OCI-M1 (cell line): Measurements from ENCODE around the gene CDKN2D.
"Not testable (repeated sequence)": the region's sequence is repeated elsewhere in the genome, so short reads cannot be mapped to it uniquely, and the experiment has no call there.

Experiments
- DNase-seq: peaks from one replicate; lab custom pipeline; 2025; lab: John Stamatoyannopoulos, UW

CDKN2D gene

DNA sequence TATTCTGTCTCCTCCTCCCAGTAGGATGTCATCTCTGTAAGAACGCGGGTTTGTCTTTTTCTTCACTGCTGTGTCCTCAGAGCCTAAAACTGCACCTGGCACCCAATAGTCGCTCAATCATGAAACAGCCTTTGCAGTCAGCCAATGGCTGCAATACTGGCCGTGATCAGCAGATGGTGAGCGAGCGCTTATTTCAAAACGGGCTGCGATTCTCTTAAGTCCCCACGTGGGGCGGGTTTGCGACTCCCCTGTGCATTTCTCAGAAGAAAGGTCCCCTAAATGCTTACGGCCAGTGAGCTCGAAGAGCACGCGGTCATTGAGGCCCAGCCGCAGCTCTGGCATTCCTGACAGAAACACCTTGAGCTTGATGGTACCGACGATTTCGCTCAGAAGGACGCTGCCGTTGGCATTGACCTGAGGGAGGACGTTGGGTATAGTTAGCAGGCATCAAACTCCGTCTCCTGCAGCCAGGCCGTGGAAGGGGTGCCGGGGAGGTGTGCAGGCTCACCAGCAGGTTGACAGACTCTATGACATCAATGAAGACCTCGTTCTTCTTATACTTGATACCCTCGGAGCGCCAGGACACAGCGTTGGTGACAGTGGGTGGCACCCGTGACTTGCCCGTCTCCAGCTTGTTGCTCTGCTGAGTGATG is 12.3 kb upstream of the CDKN2D start:
- DNase-seq, result peak; percentile 100

- DNase-seq, result no peak
Measured at GRCh38 chr19:10577951-10578350, 9.2 kb upstream of the CDKN2D start.

GRCh38 chr19:10575011-10575716 is 6.4 kb upstream of the CDKN2D start:
- DNase-seq, result no peak

DNA sequence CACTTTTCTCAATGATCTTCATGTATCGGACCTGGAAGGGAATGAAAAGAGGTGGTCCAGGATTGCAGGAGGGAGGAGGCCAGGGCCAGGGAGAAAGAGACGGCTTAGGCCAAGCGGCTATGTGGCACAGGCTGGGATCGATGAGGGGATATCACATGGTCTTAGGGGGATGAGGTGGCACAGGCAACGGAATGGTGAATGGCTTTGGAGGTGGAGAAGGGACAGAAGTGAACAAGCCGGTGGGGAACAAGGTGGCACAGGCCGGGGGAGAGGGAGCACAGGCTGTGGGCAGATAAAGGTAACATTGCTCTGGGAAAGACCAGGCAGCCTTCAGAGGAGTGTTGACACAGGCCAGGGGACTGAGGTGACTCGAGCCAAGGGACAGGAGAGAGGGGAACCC is 5.7 kb upstream of the CDKN2D start:
- no peak for DNase-seq

DNA sequence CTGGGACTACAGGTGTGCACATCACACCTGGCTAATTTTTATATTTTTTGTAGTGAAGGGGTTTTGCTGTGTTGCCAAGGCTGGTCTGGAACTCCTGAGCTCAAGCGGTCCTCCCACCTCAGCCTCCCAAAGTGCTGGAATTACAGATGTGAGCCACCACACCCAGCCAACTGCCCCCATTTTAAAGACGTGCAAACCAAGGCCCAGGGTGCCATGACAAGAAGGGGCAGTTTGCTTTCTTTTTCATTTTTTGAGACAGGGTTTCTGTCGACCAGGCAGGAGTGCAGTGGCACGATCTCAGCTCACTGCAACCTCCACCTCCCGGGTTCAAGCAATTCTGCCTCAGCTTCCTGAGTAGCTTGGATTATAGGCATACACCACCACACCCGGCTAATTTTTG is 5.0 kb upstream of the CDKN2D start:
- DNase-seq, result not testable (repeated sequence)

DNA sequence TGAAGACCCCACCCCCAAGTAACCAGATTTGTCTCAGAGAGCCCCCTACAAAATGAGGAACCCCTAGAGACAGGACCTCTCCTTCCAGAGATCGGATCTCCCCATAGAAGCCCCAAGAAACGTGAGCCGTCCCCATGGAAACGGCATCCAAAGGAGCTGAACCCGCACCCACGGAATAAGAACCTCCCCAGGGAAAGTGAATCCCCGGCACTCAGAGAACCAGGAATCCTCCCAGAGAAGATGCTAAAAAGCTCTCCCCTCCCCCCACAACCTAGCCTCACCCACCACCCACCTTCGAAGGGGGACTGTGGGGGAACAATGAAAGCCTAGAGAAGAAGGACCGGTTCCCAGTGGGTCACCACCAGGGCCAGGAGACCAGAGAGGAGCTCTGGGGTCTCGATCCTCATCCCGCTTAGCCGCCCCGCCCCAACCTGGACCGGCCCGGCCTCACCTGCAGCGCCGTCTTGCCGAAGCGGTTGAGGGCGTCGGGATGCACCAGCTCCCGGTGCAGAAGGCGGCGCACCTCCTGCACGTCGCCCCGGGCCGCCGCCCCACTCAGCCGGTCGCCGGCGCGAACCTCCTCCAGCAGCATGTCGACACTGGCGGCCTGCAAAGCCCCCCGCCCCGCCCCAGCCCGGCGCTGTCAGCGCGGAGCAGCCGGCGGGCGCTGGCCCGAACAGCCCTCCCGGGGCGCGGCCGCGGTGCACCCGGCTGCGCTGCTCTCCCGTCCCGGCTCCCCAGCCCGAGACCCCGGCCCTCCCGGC is 535 bp downstream of the CDKN2D start:
- DNase-seq, result no peak

- DNase-seq, result no peak
Measured at GRCh38 chr19:10567656-10568055, 1.1 kb downstream of the CDKN2D start.

DNA sequence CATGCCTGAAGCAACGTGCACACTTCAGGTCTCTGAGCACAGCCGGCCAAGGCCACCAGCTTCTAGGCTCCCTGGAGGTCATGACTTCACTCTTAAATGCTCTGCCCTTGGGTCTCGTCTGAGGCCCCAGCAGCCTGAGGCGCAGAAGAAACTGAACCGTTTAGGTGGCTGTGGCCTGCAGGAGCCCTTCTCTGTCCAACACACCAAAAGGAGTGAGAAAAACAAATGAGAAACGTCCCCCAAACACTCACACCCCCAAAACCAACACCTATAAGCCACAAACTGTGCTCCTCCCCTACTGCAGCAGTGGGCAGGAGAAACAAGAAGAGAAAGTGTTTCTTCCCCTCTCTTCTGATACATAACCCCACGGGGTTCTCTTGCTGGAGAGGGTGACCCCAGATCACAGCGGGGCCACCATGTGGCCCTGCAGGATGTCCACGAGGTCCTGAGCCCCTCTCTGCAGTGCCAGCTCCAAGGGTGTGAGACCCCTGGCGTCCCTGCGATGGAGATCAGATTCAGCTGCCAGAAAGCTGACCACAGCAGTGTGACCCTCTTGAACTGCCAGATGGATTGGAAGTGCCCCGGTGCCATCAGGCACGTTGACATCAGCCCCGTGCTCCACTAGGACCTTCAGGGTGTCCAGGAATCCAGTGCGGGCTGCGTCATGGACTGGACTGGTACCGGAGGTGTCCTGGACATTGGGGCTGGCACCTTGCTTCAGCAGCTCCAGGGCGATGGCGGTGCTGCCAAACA is 1.9 kb downstream of the CDKN2D start:
- DNase-seq, result peak; percentile 86

- no peak for DNase-seq
Measured at GRCh38 chr19:10566408-10566657, 2.4 kb downstream of the CDKN2D start.

GRCh38 chr19:10565567-10566407 is 3.0 kb downstream of the CDKN2D start, which contains the start of gene KRI1:
Gene KRI1, minus strand, starts transcription at chr19:10566010. Its CDS starts 11 bp downstream, at chr19:10565999.
- DNase-seq, result peak; percentile 100

DNA sequence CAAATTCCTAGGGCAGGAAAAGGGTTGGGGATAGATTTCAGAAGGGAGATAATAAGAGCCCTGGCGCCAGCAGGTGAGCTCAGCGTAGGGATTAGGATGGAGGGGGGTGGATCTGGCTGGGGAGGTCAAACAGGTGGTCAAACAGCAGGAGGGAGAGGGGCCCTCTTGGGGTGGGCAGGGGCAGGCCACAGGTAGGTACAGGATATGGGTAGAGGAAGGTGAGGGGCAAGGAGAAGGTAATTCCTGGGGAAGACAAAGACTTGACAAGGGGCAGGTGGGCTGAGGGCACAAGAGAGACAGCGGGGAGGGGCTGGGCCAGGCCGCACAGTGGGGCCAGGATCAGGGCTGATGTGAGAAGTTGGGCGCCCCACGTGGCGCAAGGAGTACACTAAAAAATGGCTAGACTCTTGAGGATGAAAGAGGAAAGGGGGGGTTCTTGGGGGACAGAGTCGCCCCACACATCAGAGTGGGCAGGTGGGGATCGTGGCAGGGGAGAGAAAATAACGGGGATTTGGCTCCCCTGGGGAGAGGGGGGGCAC is 3.7 kb downstream of the CDKN2D start:
- DNase-seq, result peak; percentile 90

GRCh38 chr19:10562609-10563008 is 6.2 kb downstream of the CDKN2D start:
- no peak for DNase-seq

DNA sequence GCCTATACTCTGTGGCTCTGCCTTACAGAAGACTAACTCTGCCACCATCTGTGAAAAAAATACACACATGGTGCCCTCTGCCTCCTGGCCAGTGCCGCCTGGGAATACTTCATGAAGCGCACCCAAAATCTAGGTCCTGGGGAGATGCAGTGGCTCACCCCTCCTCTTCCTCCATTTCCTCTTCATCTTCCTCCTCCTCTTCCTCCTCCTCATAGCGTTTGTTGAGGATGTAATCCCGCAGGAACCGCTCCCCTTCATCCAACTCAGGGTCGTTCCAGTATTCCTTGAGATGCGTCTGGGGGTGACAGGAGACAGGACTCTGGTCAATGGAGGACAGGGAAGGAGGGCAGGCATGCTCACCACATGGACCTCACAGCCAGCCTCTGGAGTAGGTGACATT is 8.6 kb downstream of the CDKN2D start:
- DNase-seq, result no peak

GRCh38 chr19:10557603-10558197 is 11.1 kb downstream of the CDKN2D start:
- DNase-seq, result no peak

DNA sequence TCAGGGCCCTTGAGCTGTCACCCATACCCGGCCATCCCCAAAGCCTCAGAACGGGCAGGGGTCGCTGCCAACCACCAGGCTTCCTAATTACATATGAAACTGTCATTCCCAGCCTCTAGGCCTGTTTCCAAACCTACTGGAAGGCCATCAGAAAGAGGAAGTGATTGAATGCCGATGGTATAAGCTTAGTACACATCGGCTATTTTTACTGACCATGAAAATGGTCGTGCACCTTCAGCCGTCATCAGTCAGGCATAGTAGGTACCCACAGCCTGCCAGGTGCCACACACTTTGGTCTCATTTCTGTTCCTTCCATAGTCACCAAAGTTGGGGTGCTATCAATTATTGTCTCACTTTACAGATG is 13.2 kb downstream of the CDKN2D start:
- no peak for DNase-seq

DNA sequence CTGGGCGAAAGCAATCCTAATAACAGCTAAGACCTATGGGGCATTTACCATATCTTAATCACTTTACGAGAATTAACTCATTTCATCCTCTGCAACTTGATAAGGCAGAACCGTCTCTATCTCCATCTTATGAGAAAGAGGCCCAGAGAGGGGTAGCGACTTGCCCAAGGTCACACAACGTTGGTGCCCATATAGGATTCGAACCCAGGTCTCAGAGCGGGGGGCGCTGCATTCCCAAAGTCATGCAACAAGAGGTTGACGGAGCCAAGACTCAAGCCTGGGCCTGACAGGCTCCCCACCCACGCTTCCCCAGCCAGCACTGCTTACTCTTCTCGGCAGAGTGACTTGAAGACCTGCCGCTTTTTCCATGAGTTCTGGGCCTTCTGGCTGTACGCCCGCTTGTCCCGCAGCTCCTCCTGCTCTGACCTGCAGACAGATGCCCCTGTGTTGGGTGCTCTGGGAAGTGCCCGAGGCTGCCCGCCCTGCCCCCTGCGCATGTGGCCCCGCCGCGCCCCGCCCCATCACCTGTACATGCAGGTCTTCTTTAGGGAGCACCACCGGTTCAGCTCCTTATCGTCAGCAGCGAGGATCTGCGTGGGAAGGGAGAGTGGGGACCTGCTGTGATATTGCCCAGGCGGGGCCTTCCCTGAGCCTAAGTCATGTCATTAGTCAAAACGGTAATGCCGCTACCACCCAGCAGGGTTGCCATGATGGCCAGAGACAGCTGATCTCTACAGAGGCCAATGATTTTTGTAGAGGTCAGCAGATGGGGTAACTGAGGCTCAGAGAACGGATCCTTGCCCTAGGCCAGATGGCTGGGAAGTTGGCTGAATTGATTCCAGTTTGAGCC is 13.8 kb downstream of the CDKN2D start:
- no peak for DNase-seq

- no peak for DNase-seq
Measured at GRCh38 chr19:10553943-10554381, 14.8 kb downstream of the CDKN2D start.

DNA sequence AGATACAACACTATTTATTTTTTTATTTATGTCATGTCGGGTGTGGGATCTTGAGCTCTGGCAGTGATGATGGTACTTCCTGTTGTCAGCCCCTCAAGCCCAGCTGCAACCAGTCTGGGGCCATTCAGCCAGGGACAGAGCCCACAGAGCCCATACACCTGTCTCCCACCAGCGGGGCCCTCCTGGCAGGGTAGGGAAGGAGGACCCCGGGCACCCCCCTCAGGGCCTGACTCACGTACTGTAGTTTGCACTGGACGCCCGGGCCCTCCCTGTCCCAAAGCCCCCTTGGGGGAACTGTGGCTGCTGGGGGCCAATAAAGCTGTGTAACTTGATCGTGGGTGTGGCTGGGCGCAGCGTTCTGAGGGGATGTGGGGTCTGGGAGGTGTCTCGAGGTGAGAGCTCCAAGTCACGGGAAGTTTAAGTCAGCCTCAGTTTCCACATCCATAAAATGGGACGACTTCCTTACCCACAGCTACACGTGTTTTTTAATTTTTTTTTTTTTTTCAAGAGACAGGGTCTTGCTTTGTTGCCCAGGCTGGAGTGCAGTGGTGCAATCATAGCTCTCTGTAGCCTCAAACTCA is 15.6 kb downstream of the CDKN2D start:
- DNase-seq, result no peak

DNA sequence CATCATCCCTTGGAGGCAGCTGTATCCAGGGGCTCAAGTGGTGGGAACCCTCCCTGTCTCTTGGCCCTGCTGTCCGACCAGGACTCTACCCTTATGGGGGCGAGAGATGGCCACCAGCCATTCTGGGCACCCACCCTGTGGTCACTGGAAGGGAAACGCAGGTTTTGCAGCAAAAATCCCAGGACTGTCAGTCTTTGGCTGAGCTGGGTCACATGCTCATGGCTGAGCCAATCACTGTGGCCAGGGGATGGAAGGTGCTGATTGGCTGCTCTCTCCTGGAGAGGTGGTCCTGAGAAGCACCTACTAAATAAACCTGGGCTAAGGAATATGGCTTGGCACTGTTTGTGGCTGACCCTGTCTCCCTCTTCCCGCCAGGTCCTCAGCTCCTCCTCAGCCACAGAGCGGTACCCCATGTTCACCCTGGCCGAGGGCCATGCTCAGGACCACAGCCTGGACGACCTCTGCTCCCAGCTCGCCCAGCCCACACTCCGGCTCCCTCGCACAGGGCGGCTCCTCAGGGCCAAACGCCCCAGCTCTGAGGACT is 16.2 kb downstream of the CDKN2D start:
- peak; percentile 77 for DNase-seq
